Erythroblast (primary cell): Measurements from ENCODE around the gene MEGF10.

Experiments
- GATA1 ChIP-seq: IDR thresholded peaks from 2 replicates; pipeline ENCODE4 v1.6.1; 2011; ENCODE audit warnings: low read depth, mild to moderate bottlenecking, control low read depth, low read length, moderate library complexity
- POLR2A ChIP-seq: IDR thresholded peaks from 2 replicates; pipeline ENCODE4 v1.6.1; 2011; ENCODE audit warnings: mild to moderate bottlenecking, low read length

- TF ChIP-seq POLR2A: no peak
- TF ChIP-seq GATA1: no peak
These were observed 30.9 kb downstream of the MEGF10 start for GRCh38 chr5:127321465-127321864.
